ENCODE measurements around the gene PLCZ1. TPM values are rescaled to one million over a fixed set of nuclear protein-coding genes. Genes with fewer than 3 reads are reported as not detected.

PLCZ1 gene
- total and polyA plus RNA-seq, 2 donors (not counting 3 experiments of a cell fraction or from before 2014, with no cell fraction given): not detected

GRCh38 chr12:18752947-18753346 lies 15.1 kb upstream of the PLCZ1 start:
- H3K4me2 ChIP-seq (ENCODE audit: insufficient read depth, low read length): no peak overlapping the region
- POLR2A ChIA-PET: no interaction called here
- no peak for DNase-seq (ENCODE audit: low read depth, low spot score)
- no peaks in the 10 kb centered on the region for H3K4me1 ChIP-seq (ENCODE audit: control insufficient read depth, extremely low read depth, insufficient read depth, low read length)
- H3K36me3 ChIP-seq (ENCODE audit: control insufficient read depth in 2 of 2, extremely low read depth in 1 of 2, insufficient read depth in 2 of 2, low read length in 2 of 2): no peaks in the 10 kb centered on the region
- no peak overlapping the region for H3K27ac ChIP-seq (ENCODE audit: insufficient read depth, low read depth, low read length)
- H3K79me2 ChIP-seq (ENCODE audit: control insufficient read depth, insufficient read depth, low read length): no peaks in the 10 kb centered on the region
- H3K27me3 ChIP-seq (ENCODE audit: control insufficient read depth in 2 of 2, insufficient read depth in 2 of 2, low read length in 2 of 2): no peaks in the 10 kb centered on the region
- CTCF ChIA-PET: no interaction called here
- no peak overlapping the region for H3K9ac ChIP-seq (replicated peaks; ENCODE audit: extremely low read depth, insufficient read depth, low read length)
- BruUV-seq (replicated peaks): no TSS peak
- no peaks in the 10 kb centered on the region for H3K9me3 ChIP-seq (replicated peaks; ENCODE audit: control insufficient read depth, insufficient read depth, low read length)
- intact Hi-C loops (cut with micrococcal nuclease): no loop called here
- no peak overlapping the region for H3K4me3 ChIP-seq (replicated peaks in 1 of 3; ENCODE audit: insufficient read depth in 1 of 3, low read depth in 1 of 3, low read length in 3 of 3)
- dilution Hi-C loops (cut with MboI; ENCODE audit: extremely low pct_ligation_motif_present, low sequenced_read_pairs): no loop called here
- TF ChIP-seq MAX (IDR thresholded peaks at IDR 0.05; ENCODE audit: insufficient read depth, insufficient read length): no peak
- H4K20me1 ChIP-seq (replicated peaks; ENCODE audit: control insufficient read depth, extremely low read depth, insufficient read depth, low read length): no peaks in the 10 kb centered on the region
- no peaks in the 10 kb centered on the region for H3K9me1 ChIP-seq (replicated peaks; ENCODE audit: control insufficient read depth, extremely low read depth, insufficient read depth, low read length)
- no peak overlapping the region for H2AFZ ChIP-seq (ENCODE audit: low read depth, low read length)
- no peak for FAIRE-seq

GRCh38 chr12:18752280-18752920 lies 14.6 kb upstream of the PLCZ1 start:
- no peaks in the 10 kb centered on the region for H3K9me3 ChIP-seq (replicated peaks; ENCODE audit: control insufficient read depth, insufficient read depth, low read length)
- FAIRE-seq (no peak), DNase-seq (ENCODE audit: low read depth, low spot score) (no peak)
- no peaks in the 10 kb centered on the region for H3K9me1 ChIP-seq (replicated peaks; ENCODE audit: control insufficient read depth, extremely low read depth, insufficient read depth, low read length)
- no peak overlapping the region for H3K9ac ChIP-seq (replicated peaks; ENCODE audit: extremely low read depth, insufficient read depth, low read length)
- H4K20me1 ChIP-seq (replicated peaks; ENCODE audit: control insufficient read depth, extremely low read depth, insufficient read depth, low read length): no peaks in the 10 kb centered on the region
- intact Hi-C loops (cut with micrococcal nuclease) (no loop called here), dilution Hi-C loops (cut with MboI; ENCODE audit: extremely low pct_ligation_motif_present, low sequenced_read_pairs) (no loop called here)
- TF ChIP-seq JUN (IDR thresholded peaks at IDR 0.05; ENCODE audit: borderline replicate concordance, insufficient read depth, insufficient read length, low read depth): no peak
- TF ChIP-seq POLR2A (IDR thresholded peaks at IDR 0.05; ENCODE audit: low read depth, low read length): no peak
- TF ChIP-seq FOS (IDR thresholded peaks at IDR 0.05; ENCODE audit: borderline replicate concordance, insufficient read depth, low read length): no peak
- no peak for TF ChIP-seq CTCF (IDR thresholded peaks at IDR 0.05; ENCODE audit: extremely low read depth in 1 of 2, insufficient read depth in 1 of 2, low read depth in 1 of 2, low read length in 2 of 2)
- TF ChIP-seq GATA2 (IDR thresholded peaks at IDR 0.05; ENCODE audit: insufficient read depth, insufficient read length, low read depth, low read length): no peak
- no peak for TF ChIP-seq MYC (IDR thresholded peaks at IDR 0.05; ENCODE audit: low read depth, low read length)
- no peak for TF ChIP-seq POLR2AphosphoS5 (IDR thresholded peaks at IDR 0.05; ENCODE audit: insufficient read depth, low read depth, low read length)
- no peak for TF ChIP-seq MAX (IDR thresholded peaks at IDR 0.05; ENCODE audit: insufficient read depth, insufficient read length)
- no peak for TF ChIP-seq EZH2 (IDR thresholded peaks at IDR 0.05; ENCODE audit: borderline replicate concordance, low read depth, low read length, severe bottlenecking)
- POLR2A ChIA-PET: no interaction called here
- no peak overlapping the region for H3K27ac ChIP-seq (ENCODE audit: insufficient read depth, low read depth, low read length)
- no peaks in the 10 kb centered on the region for H3K79me2 ChIP-seq (ENCODE audit: control insufficient read depth, insufficient read depth, low read length)
- no peak overlapping the region for H3K4me2 ChIP-seq (ENCODE audit: insufficient read depth, low read length)
- H3K4me1 ChIP-seq (ENCODE audit: control insufficient read depth, extremely low read depth, insufficient read depth, low read length): no peaks in the 10 kb centered on the region
- CTCF ChIA-PET: interaction anchor here (0.6 kb wide), 1 partner anchor 77 kb away, joined by 6 read pairs; no protein-coding TSS in a partner anchor
- no TSS peak for BruUV-seq (replicated peaks)
- H3K4me3 ChIP-seq (replicated peaks in 1 of 3; ENCODE audit: insufficient read depth in 1 of 3, low read depth in 1 of 3, low read length in 3 of 3): no peak overlapping the region
- H2AFZ ChIP-seq (ENCODE audit: low read depth, low read length): no peak overlapping the region
- no peaks in the 10 kb centered on the region for H3K36me3 ChIP-seq (ENCODE audit: control insufficient read depth in 2 of 2, extremely low read depth in 1 of 2, insufficient read depth in 2 of 2, low read length in 2 of 2)
- H3K27me3 ChIP-seq (ENCODE audit: control insufficient read depth in 2 of 2, insufficient read depth in 2 of 2, low read length in 2 of 2): no peaks in the 10 kb centered on the region
